Amniotic epithelial cell (primary cell): ENCODE measurements around the gene FAM217A.
A peak's percentile ranks its signal among the peaks of the same experiment; 100 is the strongest.

Experiments
- DNase-seq: peaks from one replicate; pipeline ENCODE4 v3.0.0-alpha.2; 2010; ENCODE audit warnings: low read depth

The FAM217A gene

DNA sequence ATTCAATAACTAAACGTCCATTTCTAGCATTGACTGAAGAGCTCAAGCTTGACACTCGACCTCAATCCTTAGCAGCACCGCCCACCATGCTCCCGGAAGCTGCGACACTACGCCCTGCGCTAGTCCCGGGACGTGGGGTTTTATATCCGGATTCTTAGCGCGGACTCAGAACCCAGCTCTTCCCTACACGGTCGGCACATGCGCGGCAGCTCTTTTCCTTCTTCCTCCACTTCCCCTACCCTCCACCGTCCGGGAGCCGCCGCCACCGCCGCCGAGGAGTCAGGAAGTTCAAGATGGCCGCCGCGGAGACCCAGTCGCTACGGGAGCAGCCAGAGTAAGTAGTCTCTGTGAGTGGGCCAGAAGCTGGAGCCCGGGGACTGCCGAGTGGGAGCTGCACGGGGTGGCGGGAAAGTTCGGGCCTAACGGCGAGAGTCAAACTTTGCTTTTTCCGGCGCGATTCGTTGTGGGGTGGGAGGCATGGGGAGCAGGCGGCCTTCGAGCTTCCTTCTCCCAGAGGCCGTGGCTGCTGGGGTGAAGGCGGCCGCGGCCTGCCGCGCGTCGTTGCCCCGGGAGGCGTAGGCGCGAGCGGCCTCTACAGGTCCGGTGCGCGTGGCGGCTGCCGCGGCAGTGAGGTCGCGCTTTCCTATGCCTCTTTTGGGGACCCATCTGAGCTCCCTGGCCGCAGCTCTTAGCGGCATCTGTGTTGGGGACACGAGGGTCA, 57.6 kb downstream of the FAM217A start:
- DNase-seq: peak; percentile 96

DNA sequence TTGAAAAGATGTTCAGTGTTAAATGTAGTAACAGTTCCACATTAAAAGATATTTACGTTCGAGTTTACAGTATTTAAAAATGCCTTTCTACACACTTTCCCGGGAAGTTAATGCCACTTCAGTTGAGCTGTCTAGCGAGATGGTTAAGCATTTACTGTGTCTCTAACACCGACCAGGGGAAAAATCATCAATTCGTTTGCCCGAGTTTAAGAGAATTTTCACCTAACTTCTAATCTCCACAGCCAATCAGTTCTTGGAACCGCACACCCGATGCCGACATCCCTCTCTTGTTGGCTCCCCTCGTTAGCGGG, 58.2 kb downstream of the FAM217A start:
- DNase-seq: no peak

DNA sequence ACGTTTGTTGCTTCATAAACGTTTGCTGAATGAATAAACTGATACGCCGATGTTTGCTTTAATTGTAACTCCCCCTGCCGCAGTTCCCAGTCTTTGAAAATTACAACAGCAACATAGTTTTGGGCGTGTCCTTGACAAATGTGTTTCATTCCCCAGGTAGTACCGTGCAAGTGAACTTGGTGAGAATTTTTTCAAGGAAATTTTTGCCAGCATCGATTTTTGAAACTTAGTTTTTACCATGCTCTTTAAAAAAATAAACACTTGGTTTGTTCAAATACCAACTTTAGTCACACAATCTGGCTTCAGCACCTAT, 60.1 kb downstream of the FAM217A start:
- no peak for DNase-seq
